HG02981 (cell line): Measurements from ENCODE around the gene CCR5AS.
A peak's percentile ranks its signal among the peaks of the same experiment; 100 is the strongest.

Experiments
- ATAC-seq: cut with Tn5 transposase; IDR thresholded peaks from one replicate; pipeline ENCODE4 v1.9.1; 2021; ENCODE audit warnings: mild to moderate bottlenecking, moderate library complexity; ENCODE audit not compliant: unreplicated experiment

The CCR5AS gene

GRCh38 chr3:46383211-46383950 is 23.5 kb downstream of the CCR5AS start:
- no peak for ATAC-seq

GRCh38 chr3:46381625-46382024 is 25.2 kb downstream of the CCR5AS start:
- no peak for ATAC-seq

DNA sequence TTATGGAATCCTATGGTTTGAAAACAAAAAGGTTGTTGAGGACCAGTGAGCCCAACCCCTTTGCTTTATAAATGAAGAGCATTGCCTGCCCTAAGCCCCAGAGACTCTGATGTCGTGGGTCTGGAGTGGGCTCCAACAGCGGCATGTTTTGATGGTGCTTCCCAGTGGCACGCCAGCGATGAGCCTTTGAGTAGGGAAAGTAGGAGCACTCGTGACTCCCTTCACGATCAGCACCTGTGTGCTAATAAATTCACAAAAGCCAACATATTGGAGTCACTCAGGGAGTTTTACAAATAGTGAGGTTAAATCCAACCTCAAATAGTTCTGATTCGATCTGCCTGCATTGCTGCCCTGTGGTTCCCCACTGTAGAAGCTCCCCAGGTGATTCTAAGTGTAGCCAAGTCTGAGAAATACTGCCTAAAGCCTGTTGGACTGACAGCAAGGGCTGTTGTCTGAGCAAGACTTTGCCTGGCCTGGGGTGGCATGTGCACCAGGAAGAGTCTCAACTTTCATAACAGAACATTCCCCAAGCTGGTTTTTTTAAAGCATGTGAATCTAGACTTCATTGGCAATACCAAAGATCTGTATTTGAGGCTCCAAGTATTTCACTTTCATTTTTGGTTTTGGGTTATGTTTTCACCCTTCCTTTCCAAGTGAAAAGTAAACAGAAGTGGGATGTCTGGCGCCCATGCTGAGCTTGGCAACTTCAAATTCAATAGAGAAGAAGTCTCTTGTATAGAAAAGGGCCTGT is 26.2 kb downstream of the CCR5AS start:
- ATAC-seq = no peak

DNA sequence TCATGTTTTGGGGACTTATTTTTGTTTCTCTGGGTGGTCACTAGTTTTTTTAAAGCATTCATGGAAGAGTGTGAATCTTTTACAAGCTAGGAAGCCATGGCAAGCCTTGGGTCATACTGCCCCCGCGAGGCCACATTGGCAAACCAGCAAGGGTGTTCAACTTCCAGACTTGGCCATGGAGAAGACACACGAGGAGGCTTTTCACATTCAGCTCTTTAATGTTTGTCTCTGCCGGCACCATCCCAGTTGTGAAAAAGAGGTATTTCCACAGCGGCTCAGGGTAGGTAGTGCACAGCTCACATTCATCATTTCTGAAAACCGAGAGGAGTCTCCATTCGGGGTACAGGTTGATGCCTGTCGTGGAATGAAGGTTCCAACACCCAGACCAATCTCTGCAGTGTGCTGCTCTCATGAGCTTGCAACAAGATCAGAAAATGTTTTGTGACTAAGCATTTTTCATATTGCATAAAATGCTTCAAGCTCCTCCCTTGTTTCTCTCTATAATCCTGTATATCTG is 28.4 kb downstream of the CCR5AS start:
- no peak for ATAC-seq

GRCh38 chr3:46375814-46376213 is 31.1 kb downstream of the CCR5AS start:
- no peak for ATAC-seq

DNA sequence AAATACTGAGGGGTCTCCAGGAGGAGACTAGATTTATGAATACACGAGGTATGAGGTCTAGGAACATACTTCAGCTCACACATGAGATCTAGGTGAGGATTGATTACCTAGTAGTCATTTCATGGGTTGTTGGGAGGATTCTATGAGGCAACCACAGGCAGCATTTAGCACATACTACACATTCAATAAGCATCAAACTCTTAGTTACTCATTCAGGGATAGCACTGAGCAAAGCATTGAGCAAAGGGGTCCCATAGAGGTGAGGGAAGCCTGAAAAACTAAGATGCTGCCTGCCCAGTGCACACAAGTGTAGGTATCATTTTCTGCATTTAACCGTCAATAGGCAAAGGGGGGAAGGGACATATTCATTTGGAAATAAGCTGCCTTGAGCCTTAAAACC is 31.6 kb downstream of the CCR5AS start:
- no peak for ATAC-seq

GRCh38 chr3:46374755-46375154 is 32.1 kb downstream of the CCR5AS start:
- no peak for ATAC-seq

- no peak for ATAC-seq
Observed at GRCh38 chr3:46372492-46373359, 34.1 kb downstream of the CCR5AS start.

- ATAC-seq = no peak
Observed at GRCh38 chr3:46371519-46372340, 35.1 kb downstream of the CCR5AS start.

GRCh38 chr3:46370839-46371518 is 35.9 kb downstream of the CCR5AS start, which contains the start of gene CCR5:
CCR5 (plus strand) TSS chr3:46370946; CDS start chr3:46372903, 1,957 bp downstream.
- ATAC-seq = no peak

DNA sequence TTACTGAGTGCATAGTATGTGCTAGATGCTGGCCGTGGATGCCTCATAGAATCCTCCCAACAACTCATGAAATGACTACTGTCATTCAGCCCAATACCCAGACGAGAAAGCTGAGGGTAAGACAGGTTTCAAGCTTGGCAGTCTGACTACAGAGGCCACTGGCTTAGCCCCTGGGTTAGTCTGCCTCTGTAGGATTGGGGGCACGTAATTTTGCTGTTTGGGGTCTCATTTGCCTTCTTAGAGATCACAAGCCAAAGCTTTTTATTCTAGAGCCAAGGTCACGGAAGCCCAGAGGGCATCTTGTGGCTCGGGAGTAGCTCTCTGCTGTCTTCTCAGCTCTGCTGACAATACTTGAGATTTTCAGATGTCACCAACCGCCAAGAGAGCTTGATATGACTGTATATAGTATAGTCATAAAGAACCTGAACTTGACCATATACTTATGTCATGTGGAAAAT is 37.2 kb downstream of the CCR5AS start:
- no peak for ATAC-seq

GRCh38 chr3:46369151-46369550 is 37.7 kb downstream of the CCR5AS start:
- ATAC-seq = no peak

DNA sequence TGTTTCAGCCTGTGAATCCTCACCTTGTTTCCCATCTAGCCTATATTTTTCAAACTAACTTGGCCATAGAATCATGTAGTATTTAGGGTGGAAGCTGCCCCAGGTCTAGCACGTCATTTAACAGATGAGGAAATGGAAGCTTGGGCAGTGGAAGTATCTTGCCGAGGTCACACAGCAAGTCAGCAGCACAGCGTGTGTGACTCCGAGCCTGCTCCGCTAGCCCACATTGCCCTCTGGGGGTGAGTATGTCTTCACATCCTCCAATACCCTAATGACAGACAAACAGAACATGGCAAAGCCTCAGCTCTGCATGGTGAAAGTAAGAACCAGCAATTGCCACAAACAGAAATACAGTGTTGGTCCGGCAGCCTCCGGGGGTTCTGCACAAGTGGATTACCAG is 38.3 kb downstream of the CCR5AS start:
- ATAC-seq = peak; percentile 51

DNA sequence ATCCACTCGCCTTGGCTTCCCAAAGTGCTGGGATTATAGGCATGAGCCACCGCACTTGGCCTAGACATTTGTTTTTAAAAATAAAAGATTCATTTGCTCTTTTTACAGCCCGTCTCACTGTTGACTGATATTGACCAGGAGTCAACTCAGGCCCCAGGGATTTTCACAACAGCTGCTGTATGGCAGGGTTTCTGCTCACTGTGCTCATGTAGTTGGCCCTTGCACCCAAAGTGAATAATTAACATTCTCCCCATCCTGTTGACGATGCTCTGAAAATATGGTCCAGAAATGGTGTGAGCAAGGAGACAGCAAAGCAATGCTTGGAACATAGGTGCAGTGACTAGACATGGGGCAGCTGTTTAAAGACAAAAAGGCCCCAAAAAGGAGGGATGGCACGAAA is 39.1 kb downstream of the CCR5AS start:
- ATAC-seq = no peak

GRCh38 chr3:46365737-46366524 is 40.9 kb downstream of the CCR5AS start:
- no peak for ATAC-seq

DNA sequence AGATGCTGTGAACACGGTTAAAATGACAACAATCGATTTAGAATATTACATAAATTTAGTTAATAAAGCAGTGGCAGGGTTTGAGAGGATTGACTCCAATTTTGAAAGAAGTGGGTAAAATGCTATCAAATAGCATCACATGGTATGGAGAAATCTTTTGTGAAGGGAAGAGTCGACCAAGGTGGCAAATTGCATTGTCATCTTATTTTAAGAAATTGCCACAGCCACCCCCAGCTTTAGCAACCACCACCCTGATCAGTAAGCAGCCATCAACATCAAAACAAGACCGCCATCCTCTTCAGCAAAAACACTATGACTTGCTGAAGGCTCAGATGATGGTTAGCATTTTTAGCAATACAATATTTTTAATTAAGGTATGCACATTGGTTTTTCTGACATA is 41.8 kb downstream of the CCR5AS start:
- ATAC-seq = no peak

DNA sequence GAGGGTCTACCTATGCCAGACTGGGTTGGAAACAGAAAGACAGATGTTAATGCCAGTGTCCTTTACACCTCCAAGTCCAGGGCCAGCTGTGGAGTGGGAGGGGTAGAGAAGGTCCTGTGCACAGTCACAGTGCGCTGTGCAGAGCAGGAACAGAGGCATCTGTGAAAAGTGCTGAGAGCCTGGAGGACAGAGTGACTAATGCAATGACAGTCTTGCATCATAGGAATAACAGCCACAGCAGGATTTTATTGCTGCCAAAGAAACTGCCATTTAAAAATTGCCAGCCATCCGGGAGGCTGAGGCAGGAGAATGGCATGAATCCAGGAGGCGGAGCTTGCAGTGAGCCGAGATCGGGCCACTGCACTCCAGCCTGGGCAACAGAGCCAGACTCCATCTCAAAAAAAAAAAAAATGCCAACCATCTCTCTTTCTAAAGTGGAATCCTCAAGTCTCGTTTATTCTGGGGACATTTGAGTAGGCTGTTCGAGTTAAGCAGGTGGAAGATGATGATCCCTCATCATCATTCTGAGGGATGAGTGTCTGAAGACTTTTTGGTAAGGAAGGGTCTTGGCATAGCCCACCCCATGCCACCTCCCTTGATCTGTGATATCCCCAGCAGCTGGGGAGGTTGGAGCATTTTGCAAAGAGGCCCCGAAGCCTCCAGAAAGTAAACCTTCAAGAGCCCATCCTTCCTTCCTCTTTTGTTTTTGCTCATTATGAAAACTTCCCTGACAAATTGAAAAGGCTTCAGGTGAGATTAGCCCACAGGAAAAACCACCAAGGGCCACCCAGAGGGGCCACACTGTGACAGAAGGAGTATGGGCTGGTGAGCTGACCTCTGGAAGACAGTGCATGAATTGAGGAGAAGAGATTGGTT is 45.2 kb downstream of the CCR5AS start:
- no peak for ATAC-seq

DNA sequence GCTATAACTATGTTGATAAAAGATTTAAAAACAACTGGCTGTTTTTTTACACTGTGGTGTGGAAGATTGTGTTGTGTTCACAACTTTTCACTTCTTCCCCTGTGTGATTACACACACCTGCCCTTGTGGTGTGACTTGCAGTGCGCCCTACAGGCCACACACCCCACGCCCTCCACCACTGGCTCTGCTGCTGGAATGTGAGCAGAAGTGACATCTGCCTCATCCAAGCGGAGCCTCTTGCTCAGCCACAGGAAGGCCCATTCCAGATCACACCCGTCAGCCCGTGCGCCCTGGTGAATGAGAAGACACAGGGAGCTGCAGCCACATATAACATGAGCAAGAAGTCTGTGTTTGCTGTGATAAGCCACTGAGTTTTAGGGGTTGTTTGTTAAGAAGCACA is 46.0 kb downstream of the CCR5AS start:
- no peak for ATAC-seq
